HG02884 (cell line): Measurements from ENCODE around the gene MYD88.
"Not testable (repeated sequence)": the region's sequence is repeated elsewhere in the genome, so short reads cannot be mapped to it uniquely, and the experiment has no call there.

Source experiments
- ATAC-seq: cut with Tn5 transposase; IDR thresholded peaks from one replicate; pipeline ENCODE4 v1.9.1; 2021; ENCODE audit warnings: mild to moderate bottlenecking, moderate library complexity; ENCODE audit not compliant: unreplicated experiment

The MYD88 gene

GRCh38 chr3:38140326-38141172 is 2.1 kb downstream of the MYD88 start:
- no peak for ATAC-seq

GRCh38 chr3:38141173-38141951 is 2.9 kb downstream of the MYD88 start:
- ATAC-seq = no peak

GRCh38 chr3:38141952-38142273 is 3.5 kb downstream of the MYD88 start:
- ATAC-seq = no peak

- ATAC-seq = no peak
Measured at GRCh38 chr3:38142959-38143358, 4.5 kb downstream of the MYD88 start.

GRCh38 chr3:38143511-38143910 is 5.0 kb downstream of the MYD88 start:
- ATAC-seq = no peak

- ATAC-seq = no peak
Measured at GRCh38 chr3:38146504-38146903, 8.0 kb downstream of the MYD88 start.

- ATAC-seq = no peak
Measured at GRCh38 chr3:38147421-38147820, 9.0 kb downstream of the MYD88 start.

- ATAC-seq = no peak
Measured at GRCh38 chr3:38148311-38148882, 9.9 kb downstream of the MYD88 start.

GRCh38 chr3:38149708-38150107 is 11.2 kb downstream of the MYD88 start:
- no peak for ATAC-seq

GRCh38 chr3:38150780-38151528 is 12.5 kb downstream of the MYD88 start:
- ATAC-seq = no peak

GRCh38 chr3:38151667-38152265 is 13.3 kb downstream of the MYD88 start:
- ATAC-seq = no peak

- no peak for ATAC-seq
Measured at GRCh38 chr3:38152609-38153008, 14.1 kb downstream of the MYD88 start.

GRCh38 chr3:38153221-38153620 is 14.8 kb downstream of the MYD88 start:
- no peak for ATAC-seq

- no peak for ATAC-seq
Measured at GRCh38 chr3:38154033-38154494, 15.6 kb downstream of the MYD88 start.

GRCh38 chr3:38154625-38155255 is 16.3 kb downstream of the MYD88 start:
- ATAC-seq = no peak

- no peak for ATAC-seq
Measured at GRCh38 chr3:38155825-38156224, 17.4 kb downstream of the MYD88 start.

- no peak for ATAC-seq
Measured at GRCh38 chr3:38157117-38157516, 18.7 kb downstream of the MYD88 start.

GRCh38 chr3:38157595-38157994 is 19.1 kb downstream of the MYD88 start:
- no peak for ATAC-seq

- ATAC-seq = no peak
Measured at GRCh38 chr3:38158472-38158871, 20.0 kb downstream of the MYD88 start.

GRCh38 chr3:38160704-38161103 is 22.2 kb downstream of the MYD88 start:
- ATAC-seq = not testable (repeated sequence)
